Mononuclear cell (primary cell): ENCODE measurements around the gene HNRNPUL1. TPM values are rescaled to one million over a fixed set of nuclear protein-coding genes. Genes with fewer than 3 reads are reported as not detected.
"Not testable (repeated sequence)": the region's sequence is repeated elsewhere in the genome, so short reads cannot be mapped to it uniquely, and the experiment has no call there.

Experiments
- H3K27me3 ChIP-seq: 2 replicates; pipeline ENCODE4 v1.6.0; 2011; ENCODE audit warnings: low read length, control low read depth; ENCODE audit not compliant: insufficient read depth
- H3K4me1 ChIP-seq: 2 replicates; pipeline ENCODE4 v1.5.1; 2011; ENCODE audit warnings: mild to moderate bottlenecking, low read length, control low read depth; ENCODE audit not compliant: insufficient read depth
- H3K4me3 ChIP-seq: 2 replicates; pipeline ENCODE4 v1.5.1; 2011; ENCODE audit warnings: mild to moderate bottlenecking, low read length, moderate library complexity
- H3K9me3 ChIP-seq: 2 replicates; pipeline ENCODE4 v1.5.1; 2011; ENCODE audit warnings: low read depth, mild to moderate bottlenecking, control low read depth, low read length
- total RNA-seq: library from RNA; depleted of rRNA; stranded (reverse); fragments of >200 nt; gene quantifications from one replicate; pipeline ENCODE4 v1.2.3, GENCODE V29; 2012

The HNRNPUL1 gene
- total RNA-seq, 1 donor = 171 TPM

GRCh38 chr19:41288673-41289530 lies 24.7 kb downstream of the HNRNPUL1 start:
- H3K27me3 ChIP-seq = no peaks in the 10 kb centered on the region
- H3K9me3 ChIP-seq = no peaks in the 10 kb centered on the region
- H3K4me1 ChIP-seq = no peaks in the 10 kb centered on the region
- H3K4me3 ChIP-seq = no peak overlapping the region

DNA sequence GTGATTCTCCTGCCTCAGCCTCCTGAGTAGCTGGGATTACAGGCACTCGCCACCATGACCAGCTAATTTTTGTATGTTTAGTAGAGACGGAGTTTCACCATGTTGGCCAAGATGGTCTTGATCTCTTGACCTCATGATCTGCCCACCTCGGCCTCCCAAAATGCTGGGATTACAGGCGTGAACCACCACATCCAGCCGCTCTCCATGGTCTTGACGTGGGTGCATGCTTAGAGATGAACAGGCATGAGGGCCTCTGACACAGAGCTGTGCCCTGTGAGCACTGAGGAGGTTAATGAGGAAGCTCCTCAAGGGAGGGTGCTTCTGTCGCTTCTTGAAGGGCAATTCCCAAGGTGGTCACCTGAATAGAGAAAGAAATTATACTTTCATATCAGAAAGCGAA lies 25.6 kb downstream of the HNRNPUL1 start:
- H3K27me3 ChIP-seq, H3K4me3 ChIP-seq, H3K9me3 ChIP-seq, H3K4me1 ChIP-seq: not testable (repeated sequence)

- Histone ChIP-seq H3K4me3 (no peak overlapping the region), H3K4me1 (peaks cover 35% of the 10 kb centered on the region), H3K27me3 (no peaks in the 10 kb centered on the region), H3K9me3 (no peaks in the 10 kb centered on the region)
Measured at GRCh38 chr19:41294393-41294792, 30.2 kb downstream of the HNRNPUL1 start.

DNA sequence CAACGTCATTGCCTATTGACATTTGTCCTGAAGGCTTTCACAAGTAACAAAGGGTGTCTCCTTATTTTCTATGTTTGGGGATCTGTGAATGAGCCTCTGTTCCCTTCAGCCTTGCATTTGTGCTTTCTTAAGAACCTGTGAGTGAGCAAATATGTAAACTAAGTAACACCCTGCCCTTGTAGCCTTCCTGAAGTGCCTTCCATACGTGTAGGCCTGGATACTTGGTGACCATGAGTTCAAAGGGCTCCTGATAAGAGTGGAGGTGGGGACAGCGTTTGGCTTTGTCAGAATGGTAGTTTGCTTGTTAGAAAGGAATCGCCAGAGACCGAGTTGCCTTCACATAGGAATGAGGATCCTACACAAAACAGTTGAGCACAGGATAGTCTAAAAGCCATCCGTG lies 31.3 kb downstream of the HNRNPUL1 start:
- H3K27me3 ChIP-seq = no peaks in the 10 kb centered on the region
- peaks cover 46% of the 10 kb centered on the region for H3K4me1 ChIP-seq
- H3K9me3 ChIP-seq = no peaks in the 10 kb centered on the region
- H3K4me3 ChIP-seq = no peak overlapping the region

DNA sequence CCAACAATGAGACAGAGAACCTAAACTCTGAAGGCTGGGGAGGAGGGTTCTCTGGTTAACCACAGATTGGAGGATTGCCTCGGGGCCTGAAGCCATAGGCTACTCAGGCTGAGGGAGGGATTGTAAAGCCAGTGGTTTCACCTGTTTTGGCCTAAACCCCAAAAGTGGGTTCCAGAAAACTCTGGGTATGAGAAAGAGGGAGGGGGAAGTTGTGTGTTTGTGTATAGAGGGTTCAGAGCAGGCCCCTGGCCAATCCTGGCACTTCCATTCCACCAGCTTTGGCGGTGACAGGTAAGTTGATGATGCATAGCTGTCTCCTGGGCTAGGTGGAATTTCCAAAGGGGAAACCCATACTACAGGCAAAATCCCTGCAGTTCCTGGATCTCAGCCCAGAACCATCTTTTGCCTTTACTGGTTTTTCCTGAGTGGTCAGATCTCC lies 32.3 kb downstream of the HNRNPUL1 start:
- no peak overlapping the region for H3K4me3 ChIP-seq
- no peaks in the 10 kb centered on the region for H3K27me3 ChIP-seq
- no peaks in the 10 kb centered on the region for H3K9me3 ChIP-seq
- peaks cover 55% of the 10 kb centered on the region for H3K4me1 ChIP-seq

GRCh38 chr19:41297628-41298347 lies 33.6 kb downstream of the HNRNPUL1 start:
- Histone ChIP-seq H3K27me3 (no peaks in the 10 kb centered on the region), H3K4me1 (peaks cover 69% of the 10 kb centered on the region), H3K9me3 (no peaks in the 10 kb centered on the region), H3K4me3 (no peak overlapping the region)

GRCh38 chr19:41298348-41298964 lies 34.3 kb downstream of the HNRNPUL1 start:
- Histone ChIP-seq H3K4me3 (no peak overlapping the region), H3K9me3 (no peaks in the 10 kb centered on the region), H3K27me3 (no peaks in the 10 kb centered on the region), H3K4me1 (peaks cover 75% of the 10 kb centered on the region)

DNA sequence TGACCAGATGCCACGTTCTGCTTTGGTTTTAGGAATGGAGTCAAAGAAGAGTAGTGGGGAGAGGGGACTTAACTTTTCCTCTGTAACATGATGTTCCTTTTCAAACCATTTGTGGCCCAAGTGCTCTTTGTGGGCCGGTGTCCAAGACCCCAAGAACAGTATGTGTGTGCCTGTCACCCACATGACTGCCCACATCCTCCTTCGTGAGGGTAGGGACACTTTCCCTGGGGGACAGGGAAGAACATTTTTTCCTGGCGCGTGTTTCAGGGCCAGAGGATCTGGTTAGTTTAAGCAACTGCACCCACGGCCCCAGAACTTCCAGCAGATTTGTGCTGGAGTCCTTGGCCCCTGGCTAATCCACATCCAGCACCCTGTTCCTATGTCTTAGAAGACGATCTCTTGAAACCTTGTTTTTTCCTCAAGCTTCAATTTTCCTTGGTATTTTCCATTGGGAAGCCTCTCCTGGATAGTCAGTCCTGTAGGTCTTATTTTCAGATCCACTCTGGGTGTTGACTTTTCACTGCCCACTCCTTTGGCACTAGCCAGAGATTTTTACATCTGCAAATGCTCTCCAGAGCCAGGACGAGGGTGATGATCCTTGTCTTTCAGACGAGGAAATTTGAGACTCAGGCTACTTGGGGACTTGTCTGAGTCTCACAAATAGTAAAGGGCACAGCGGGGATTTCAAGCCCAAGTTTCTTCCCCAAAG lies 35.0 kb downstream of the HNRNPUL1 start:
- H3K4me3 ChIP-seq = no peak overlapping the region
- H3K27me3 ChIP-seq = no peaks in the 10 kb centered on the region
- H3K4me1 ChIP-seq = peaks cover 83% of the 10 kb centered on the region
- no peaks in the 10 kb centered on the region for H3K9me3 ChIP-seq

- peaks cover 88% of the 10 kb centered on the region for H3K4me1 ChIP-seq
- H3K4me3 ChIP-seq = no peak overlapping the region
- no peaks in the 10 kb centered on the region for H3K9me3 ChIP-seq
- no peaks in the 10 kb centered on the region for H3K27me3 ChIP-seq
Measured at GRCh38 chr19:41299755-41300089, 35.5 kb downstream of the HNRNPUL1 start.

DNA sequence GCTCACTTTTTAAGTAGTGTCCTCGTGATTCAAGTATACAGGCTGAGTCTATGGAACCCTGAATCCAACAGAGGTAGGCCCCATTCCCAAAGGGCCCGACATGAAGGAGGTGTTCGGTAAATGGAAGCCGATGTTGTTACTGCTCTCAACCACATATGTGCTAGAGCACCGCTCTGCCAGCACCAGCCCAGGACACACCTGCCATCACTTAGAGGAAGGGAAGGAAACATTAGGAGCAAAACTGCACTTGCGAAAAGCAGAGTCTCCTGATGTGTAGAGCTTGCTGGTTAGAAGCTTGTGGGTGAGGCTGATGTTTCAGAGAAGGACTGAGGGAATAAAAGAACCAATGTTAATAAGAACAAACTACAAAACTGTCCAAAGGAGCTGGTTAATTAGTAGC lies 36.4 kb downstream of the HNRNPUL1 start:
- Histone ChIP-seq H3K27me3 (no peaks in the 10 kb centered on the region), H3K9me3 (no peaks in the 10 kb centered on the region), H3K4me1 (peaks cover 96% of the 10 kb centered on the region), H3K4me3 (no peak overlapping the region)

- Histone ChIP-seq H3K4me1 (peaks cover 100% of the 10 kb centered on the region), H3K9me3 (no peaks in the 10 kb centered on the region), H3K4me3 (no peak overlapping the region), H3K27me3 (no peaks in the 10 kb centered on the region)
Measured at GRCh38 chr19:41302624-41303351, 38.6 kb downstream of the HNRNPUL1 start.

GRCh38 chr19:41303954-41304353 lies 39.8 kb downstream of the HNRNPUL1 start:
- peaks cover 100% of the 10 kb centered on the region for H3K4me1 ChIP-seq
- H3K4me3 ChIP-seq = no peak overlapping the region
- H3K27me3 ChIP-seq = no peaks in the 10 kb centered on the region
- H3K9me3 ChIP-seq = no peaks in the 10 kb centered on the region

- peaks cover 99% of the 10 kb centered on the region for H3K4me1 ChIP-seq
- no peaks in the 10 kb centered on the region for H3K27me3 ChIP-seq
- no peak overlapping the region for H3K4me3 ChIP-seq
- H3K9me3 ChIP-seq = no peaks in the 10 kb centered on the region
Measured at GRCh38 chr19:41304706-41305483, 40.7 kb downstream of the HNRNPUL1 start.
